ENCODE results near the gene TMEM44. TPM values are rescaled to one million over a fixed set of nuclear protein-coding genes. Genes with fewer than 3 reads are reported as not detected.
"Not testable (repeated sequence)": the region's sequence is repeated elsewhere in the genome, so short reads cannot be mapped to it uniquely, and the experiment has no call there.

Gene TMEM44
- total RNA-seq, 1 donor from 2014 or later: 10.4 TPM

DNA sequence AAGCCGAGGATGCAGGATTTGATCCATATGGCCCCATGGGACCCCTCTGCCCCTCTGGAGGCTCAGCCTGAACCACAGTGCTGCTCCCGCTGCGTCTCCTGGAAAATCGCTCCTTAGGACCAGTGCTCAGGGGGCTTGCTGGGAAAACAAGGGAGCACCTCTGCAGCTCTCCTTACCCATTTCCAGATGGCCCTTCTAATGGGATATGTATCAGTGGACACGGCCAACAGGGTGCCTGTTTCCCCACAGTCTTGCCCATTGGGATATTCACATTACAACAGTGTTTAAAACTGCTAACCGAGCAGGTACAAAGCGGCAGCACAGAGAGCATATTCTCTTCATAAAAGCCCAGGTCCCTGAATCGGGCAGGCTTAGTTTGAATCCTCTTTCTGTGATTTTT lies 27.1 kb downstream of the TMEM44 start:
- no peaks in the 10 kb centered on the region for H3K79me2 ChIP-seq (ENCODE audit: low read depth)
- Mint-ChIP-seq H3K27me3 (ENCODE audit: insufficient read depth, low read depth) (no peaks in the 10 kb centered on the region), H3K36me3 (peaks cover 13% of the 10 kb centered on the region), H3K4me1 (no peaks in the 10 kb centered on the region), H3K4me3 (no peak overlapping the region), H3K9me3 (no peaks in the 10 kb centered on the region), H3K27ac (no peak overlapping the region)
- no peaks in the 10 kb centered on the region for H3F3A ChIP-seq (ENCODE audit: low read depth)
- DNase-seq (ENCODE audit: low spot score): no peak
- TF ChIP-seq, protein P1, sequence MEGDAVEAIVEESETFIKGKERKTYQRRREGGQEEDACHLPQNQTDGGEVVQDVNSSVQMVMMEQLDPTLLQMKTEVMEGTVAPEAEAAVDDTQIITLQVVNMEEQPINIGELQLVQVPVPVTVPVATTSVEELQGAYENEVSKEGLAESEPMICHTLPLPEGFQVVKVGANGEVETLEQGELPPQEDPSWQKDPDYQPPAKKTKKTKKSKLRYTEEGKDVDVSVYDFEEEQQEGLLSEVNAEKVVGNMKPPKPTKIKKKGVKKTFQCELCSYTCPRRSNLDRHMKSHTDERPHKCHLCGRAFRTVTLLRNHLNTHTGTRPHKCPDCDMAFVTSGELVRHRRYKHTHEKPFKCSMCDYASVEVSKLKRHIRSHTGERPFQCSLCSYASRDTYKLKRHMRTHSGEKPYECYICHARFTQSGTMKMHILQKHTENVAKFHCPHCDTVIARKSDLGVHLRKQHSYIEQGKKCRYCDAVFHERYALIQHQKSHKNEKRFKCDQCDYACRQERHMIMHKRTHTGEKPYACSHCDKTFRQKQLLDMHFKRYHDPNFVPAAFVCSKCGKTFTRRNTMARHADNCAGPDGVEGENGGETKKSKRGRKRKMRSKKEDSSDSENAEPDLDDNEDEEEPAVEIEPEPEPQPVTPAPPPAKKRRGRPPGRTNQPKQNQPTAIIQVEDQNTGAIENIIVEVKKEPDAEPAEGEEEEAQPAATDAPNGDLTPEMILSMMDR (IDR thresholded peaks at IDR 0.05): no peak
- TF ChIP-seq EZH2phosphoT487 (IDR thresholded peaks at IDR 0.05) (no peak), EZH2 (IDR thresholded peaks at IDR 0.05) (no peak)
- no peak overlapping the region for H3K4me3 ChIP-seq
- no peaks in the 10 kb centered on the region for H3K36me3 ChIP-seq
- no peaks in the 10 kb centered on the region for H3K9me3 ChIP-seq (ENCODE audit: low read depth)
- H4K20me1 ChIP-seq (ENCODE audit: low read depth): no peaks in the 10 kb centered on the region
- no peak overlapping the region for H3K4me2 ChIP-seq
- H3K27me3 ChIP-seq: no peaks in the 10 kb centered on the region
- no peaks in the 10 kb centered on the region for H3K4me1 ChIP-seq
- H3K27ac ChIP-seq: no peak overlapping the region
- H3K9ac ChIP-seq: no peak overlapping the region
- H2AFZ ChIP-seq (replicated peaks): no peak overlapping the region

DNA sequence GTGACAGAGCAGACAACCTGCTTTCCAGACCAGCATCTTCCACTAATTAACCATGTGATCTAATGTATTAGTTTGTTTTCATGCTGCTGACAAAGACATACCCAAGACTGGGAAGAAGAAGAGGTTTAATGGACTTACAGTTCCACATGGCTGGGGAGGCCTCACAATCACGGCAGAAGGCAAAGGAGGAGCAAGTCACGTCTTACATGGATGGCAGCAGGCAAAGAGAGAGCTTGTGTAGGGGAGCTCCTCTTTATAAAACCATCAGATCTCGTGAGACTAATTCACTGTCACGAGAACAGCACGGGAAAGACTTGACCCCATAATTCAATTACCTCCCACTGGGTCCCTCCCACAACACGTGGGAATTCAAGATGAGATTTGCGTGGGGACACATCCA lies 27.9 kb downstream of the TMEM44 start:
- H3K9me3 ChIP-seq (ENCODE audit: low read depth); H3K27me3 ChIP-seq; H3K4me1 Mint-ChIP-seq; H3K36me3 ChIP-seq; H3K27ac ChIP-seq; H3K4me3 Mint-ChIP-seq; H4K20me1 ChIP-seq (ENCODE audit: low read depth); H3K9me3 Mint-ChIP-seq; H3K9ac ChIP-seq; H3K4me3 ChIP-seq; DNase-seq (ENCODE audit: low spot score); H3K4me2 ChIP-seq; H3K27ac Mint-ChIP-seq; H3F3A ChIP-seq (ENCODE audit: low read depth); H3K4me1 ChIP-seq; H2AFZ ChIP-seq (replicated peaks); H3K79me2 ChIP-seq (ENCODE audit: low read depth); H3K27me3 Mint-ChIP-seq (ENCODE audit: insufficient read depth, low read depth): not testable (repeated sequence)
- peaks cover 12% of the 10 kb centered on the region for H3K36me3 Mint-ChIP-seq

DNA sequence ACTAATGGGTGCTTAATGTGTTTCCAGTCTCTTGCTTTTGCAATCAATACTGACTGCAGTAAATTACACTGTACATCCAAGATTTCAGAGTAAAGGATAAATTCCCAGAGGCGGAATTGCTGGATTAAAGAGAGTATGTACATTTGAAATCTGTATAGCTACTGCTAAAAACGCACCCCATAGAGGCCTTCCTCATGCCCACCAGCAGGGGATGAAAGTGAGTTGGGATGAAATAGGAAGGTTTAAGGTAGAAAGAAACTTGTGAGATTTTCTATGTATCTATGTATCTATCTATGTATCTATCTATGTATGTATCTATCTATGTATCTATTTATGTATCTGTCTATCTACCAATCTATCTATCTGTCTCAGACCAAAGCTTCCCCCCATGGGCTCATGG lies 28.4 kb downstream of the TMEM44 start:
- Histone ChIP-seq H2AFZ (replicated peaks) (no peak overlapping the region), H3F3A (ENCODE audit: low read depth) (no peaks in the 10 kb centered on the region), H3K4me3 (no peak overlapping the region), H3K9me3 (ENCODE audit: low read depth) (no peaks in the 10 kb centered on the region), H3K36me3 (no peaks in the 10 kb centered on the region), H3K4me2 (no peak overlapping the region), H3K27me3 (no peaks in the 10 kb centered on the region), H3K9ac (no peak overlapping the region), H4K20me1 (ENCODE audit: low read depth) (no peaks in the 10 kb centered on the region), H3K79me2 (ENCODE audit: low read depth) (no peaks in the 10 kb centered on the region), H3K27ac (no peak overlapping the region), H3K4me1 (no peaks in the 10 kb centered on the region)
- Mint-ChIP-seq H3K4me1 (no peaks in the 10 kb centered on the region), H3K9me3 (no peaks in the 10 kb centered on the region), H3K27ac (no peak overlapping the region), H3K36me3 (peaks cover 12% of the 10 kb centered on the region), H3K27me3 (ENCODE audit: insufficient read depth, low read depth) (no peaks in the 10 kb centered on the region), H3K4me3 (no peak overlapping the region)
- no peak for TF ChIP-seq EZH2phosphoT487 (IDR thresholded peaks at IDR 0.05)
- TF ChIP-seq, protein P1 (IDR thresholded peaks at IDR 0.05): peak; percentile 27
- DNase-seq (ENCODE audit: low spot score): no peak

DNA sequence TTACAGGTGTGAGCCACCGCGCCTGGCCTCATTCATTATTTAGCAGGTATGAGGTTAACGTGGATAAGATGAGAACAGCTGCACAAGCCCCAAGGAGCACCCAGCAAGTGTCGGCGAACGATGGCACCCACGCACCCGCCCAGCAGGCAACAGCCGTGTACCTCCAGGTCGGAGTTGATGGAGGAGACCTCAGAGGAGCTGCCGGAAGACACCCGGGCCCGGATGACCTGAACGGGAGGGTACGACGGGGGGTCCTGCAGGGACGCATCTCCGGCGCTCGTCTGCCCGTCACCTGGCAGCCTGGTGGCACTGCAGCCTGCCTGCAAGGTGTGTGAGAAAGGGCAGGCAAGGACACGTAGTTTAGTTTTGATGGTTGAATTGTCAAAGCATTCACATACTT lies 29.1 kb downstream of the TMEM44 start:
- Histone ChIP-seq H2AFZ (replicated peaks) (no peak overlapping the region), H3K27ac (no peak overlapping the region), H3K9me3 (ENCODE audit: low read depth) (no peaks in the 10 kb centered on the region), H3K4me3 (no peak overlapping the region), H3K79me2 (ENCODE audit: low read depth) (no peaks in the 10 kb centered on the region), H3F3A (ENCODE audit: low read depth) (no peaks in the 10 kb centered on the region), H3K9ac (no peak overlapping the region), H3K27me3 (no peaks in the 10 kb centered on the region), H3K4me2 (no peak overlapping the region), H3K4me1 (no peaks in the 10 kb centered on the region), H3K36me3 (no peaks in the 10 kb centered on the region), H4K20me1 (ENCODE audit: low read depth) (no peaks in the 10 kb centered on the region)
- Mint-ChIP-seq H3K36me3 (peaks cover 10% of the 10 kb centered on the region), H3K27me3 (ENCODE audit: insufficient read depth, low read depth) (no peaks in the 10 kb centered on the region), H3K9me3 (no peaks in the 10 kb centered on the region), H3K27ac (no peak overlapping the region), H3K4me1 (no peaks in the 10 kb centered on the region), H3K4me3 (no peak overlapping the region)
- no peak for DNase-seq (ENCODE audit: low spot score)
- TF ChIP-seq EZH2 (IDR thresholded peaks at IDR 0.05): no peak
- TF ChIP-seq, protein P1 (IDR thresholded peaks at IDR 0.05): no peak
- TF ChIP-seq EZH2phosphoT487 (IDR thresholded peaks at IDR 0.05): no peak
